Progenitor cell of endocrine pancreas (in vitro differentiated cells): Measurements from ENCODE around the gene LRCH3. TPM values are rescaled to one million over a fixed set of nuclear protein-coding genes. Genes with fewer than 3 reads are reported as not detected.

Experiments
- DNase-seq: peaks from one replicate; pipeline ENCODE4 v3.0.0; 2021; ENCODE audit warnings: low spot score; ENCODE audit not compliant: unreplicated experiment
- H3K27ac Mint-ChIP-seq: 2 replicates; pipeline ENCODE4 v1.8.0; 2021; ENCODE audit warnings: mild to moderate bottlenecking, moderate library complexity, mixed read lengths
- H3K27me3 Mint-ChIP-seq: 2 replicates; pipeline ENCODE4 v1.8.0; 2021; ENCODE audit warnings: mixed read lengths
- H3K36me3 Mint-ChIP-seq: 2 replicates; pipeline ENCODE4 v1.8.0; 2022; ENCODE audit warnings: mixed read lengths; ENCODE audit not compliant: insufficient read depth
- H3K4me1 Mint-ChIP-seq: 2 replicates; pipeline ENCODE4 v1.8.0; 2021; ENCODE audit warnings: low read depth, mixed read lengths
- H3K4me3 Mint-ChIP-seq: 2 replicates; pipeline ENCODE4 v1.8.0; 2021; ENCODE audit warnings: low read depth, mild to moderate bottlenecking, moderate library complexity, mixed read lengths
- H3K9me3 Mint-ChIP-seq: 2 replicates; pipeline ENCODE4 v1.8.0; 2021; ENCODE audit warnings: low read depth, mixed read lengths
- total RNA-seq: library from RNA; stranded (reverse); gene quantifications from 2 replicates; pipeline ENCODE4 v1.2.1, GENCODE V29; 2021
- TF ChIP-seq, protein P1 (sequence below): fragments of 200-600 bp; sonication (generic); IDR thresholded peaks from one replicate; pipeline ENCODE4 v1.5.0; 2021; ENCODE audit warnings: antibody characterized with exemption, mild to moderate bottlenecking; ENCODE audit not compliant: unreplicated experiment

Gene LRCH3
- total RNA-seq, 1 donor from 2014 or later: 73.3 TPM

DNA sequence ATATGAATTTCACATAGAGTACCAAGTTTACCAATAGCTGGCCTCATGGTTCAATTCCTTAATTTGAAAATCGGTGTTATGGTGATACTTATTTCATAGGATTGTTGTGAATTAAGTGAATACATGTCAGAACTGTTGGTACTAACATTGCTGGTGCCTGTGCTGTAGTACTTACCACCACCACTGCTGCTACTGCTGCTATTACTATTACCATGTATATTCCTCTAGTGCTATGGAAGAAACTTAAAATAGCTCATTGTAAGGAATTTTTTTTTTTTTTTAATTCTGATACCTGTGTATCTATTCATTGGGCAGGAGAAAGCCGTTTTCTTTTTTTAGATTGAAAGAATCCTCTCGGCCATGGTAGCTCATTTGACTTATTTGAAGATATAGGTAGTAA lies 37.8 kb upstream of the LRCH3 start:
- TF ChIP-seq, protein P1, sequence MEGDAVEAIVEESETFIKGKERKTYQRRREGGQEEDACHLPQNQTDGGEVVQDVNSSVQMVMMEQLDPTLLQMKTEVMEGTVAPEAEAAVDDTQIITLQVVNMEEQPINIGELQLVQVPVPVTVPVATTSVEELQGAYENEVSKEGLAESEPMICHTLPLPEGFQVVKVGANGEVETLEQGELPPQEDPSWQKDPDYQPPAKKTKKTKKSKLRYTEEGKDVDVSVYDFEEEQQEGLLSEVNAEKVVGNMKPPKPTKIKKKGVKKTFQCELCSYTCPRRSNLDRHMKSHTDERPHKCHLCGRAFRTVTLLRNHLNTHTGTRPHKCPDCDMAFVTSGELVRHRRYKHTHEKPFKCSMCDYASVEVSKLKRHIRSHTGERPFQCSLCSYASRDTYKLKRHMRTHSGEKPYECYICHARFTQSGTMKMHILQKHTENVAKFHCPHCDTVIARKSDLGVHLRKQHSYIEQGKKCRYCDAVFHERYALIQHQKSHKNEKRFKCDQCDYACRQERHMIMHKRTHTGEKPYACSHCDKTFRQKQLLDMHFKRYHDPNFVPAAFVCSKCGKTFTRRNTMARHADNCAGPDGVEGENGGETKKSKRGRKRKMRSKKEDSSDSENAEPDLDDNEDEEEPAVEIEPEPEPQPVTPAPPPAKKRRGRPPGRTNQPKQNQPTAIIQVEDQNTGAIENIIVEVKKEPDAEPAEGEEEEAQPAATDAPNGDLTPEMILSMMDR: peak; percentile 27
- Mint-ChIP-seq H3K4me1 (peaks cover 13% of the 10 kb centered on the region), H3K27ac (no peak overlapping the region), H3K36me3 (peaks cover 4% of the 10 kb centered on the region), H3K27me3 (peaks cover 4% of the 10 kb centered on the region), H3K9me3 (no peaks in the 10 kb centered on the region), H3K4me3 (no peak overlapping the region)
- DNase-seq: no peak

DNA sequence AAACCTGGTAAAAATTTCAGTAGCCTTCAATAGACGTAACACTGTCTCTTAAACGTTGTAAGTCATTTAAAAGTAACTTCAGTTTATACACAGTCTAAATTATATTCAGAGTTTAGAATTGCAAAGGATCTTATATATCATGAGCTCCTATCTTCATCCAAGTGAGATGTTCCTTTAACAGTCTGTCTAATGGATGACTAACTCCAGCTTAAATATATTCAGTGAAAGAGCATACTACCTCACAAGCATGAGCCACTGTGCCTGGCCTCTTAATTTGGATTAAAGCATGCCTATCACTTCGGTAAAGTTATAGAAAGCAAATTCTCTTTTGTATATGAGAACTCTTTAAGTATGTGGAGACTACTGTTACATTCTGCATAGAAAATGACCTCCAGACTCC lies 34.4 kb upstream of the LRCH3 start:
- Mint-ChIP-seq H3K27me3 (no peaks in the 10 kb centered on the region), H3K4me1 (peaks cover 4% of the 10 kb centered on the region), H3K4me3 (no peak overlapping the region), H3K36me3 (peaks cover 4% of the 10 kb centered on the region), H3K27ac (no peak overlapping the region), H3K9me3 (no peaks in the 10 kb centered on the region)
- no peak for DNase-seq
- TF ChIP-seq, protein P1: no peak

DNA sequence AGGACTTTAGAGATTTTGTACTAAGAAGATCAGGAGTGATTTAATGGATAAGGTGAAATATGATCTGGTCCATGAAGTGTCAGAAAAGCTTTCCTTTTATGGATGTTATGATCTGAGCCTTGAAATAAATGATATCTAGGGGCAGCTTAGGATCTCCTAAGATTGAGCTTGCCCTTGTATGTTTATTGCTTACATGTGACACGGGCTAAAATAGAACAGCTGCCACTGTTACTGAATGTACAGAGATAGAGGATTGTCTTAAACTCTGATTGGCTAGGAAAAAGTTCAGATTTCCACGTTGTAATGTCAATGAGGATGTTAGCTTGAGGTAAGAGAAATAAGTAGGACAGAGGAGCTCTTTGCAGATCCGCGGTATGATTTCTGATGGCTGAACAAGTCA lies 32.5 kb upstream of the LRCH3 start:
- Mint-ChIP-seq H3K36me3 (peaks cover 9% of the 10 kb centered on the region), H3K27ac (no peak overlapping the region), H3K4me1 (no peaks in the 10 kb centered on the region), H3K27me3 (no peaks in the 10 kb centered on the region), H3K4me3 (no peak overlapping the region), H3K9me3 (no peaks in the 10 kb centered on the region)
- no peak for DNase-seq
- TF ChIP-seq, protein P1: no peak

DNA sequence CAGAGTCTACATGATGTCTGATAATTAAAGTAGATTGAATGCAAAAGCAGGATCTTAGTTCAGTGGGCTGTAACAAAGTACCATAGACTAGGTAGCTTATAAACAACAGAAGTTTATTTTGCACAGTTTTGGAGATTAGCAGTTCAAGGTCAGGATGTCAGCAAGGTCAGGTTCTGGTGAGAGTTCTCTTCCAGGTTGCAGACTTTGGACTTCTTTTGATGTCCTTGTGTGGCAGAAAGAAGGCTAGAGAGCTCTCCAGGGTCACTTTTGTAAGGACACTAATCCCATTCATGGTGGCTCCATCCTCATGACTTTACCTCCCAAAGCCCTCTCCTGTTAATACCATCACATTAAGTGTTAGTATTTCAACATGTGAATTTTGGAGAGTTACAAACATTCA lies 29.3 kb upstream of the LRCH3 start:
- Mint-ChIP-seq H3K4me1 (no peaks in the 10 kb centered on the region), H3K36me3 (peaks cover 19% of the 10 kb centered on the region), H3K27ac (no peak overlapping the region), H3K4me3 (no peak overlapping the region), H3K9me3 (no peaks in the 10 kb centered on the region), H3K27me3 (no peaks in the 10 kb centered on the region)
- TF ChIP-seq, protein P1: no peak
- DNase-seq: no peak

DNA sequence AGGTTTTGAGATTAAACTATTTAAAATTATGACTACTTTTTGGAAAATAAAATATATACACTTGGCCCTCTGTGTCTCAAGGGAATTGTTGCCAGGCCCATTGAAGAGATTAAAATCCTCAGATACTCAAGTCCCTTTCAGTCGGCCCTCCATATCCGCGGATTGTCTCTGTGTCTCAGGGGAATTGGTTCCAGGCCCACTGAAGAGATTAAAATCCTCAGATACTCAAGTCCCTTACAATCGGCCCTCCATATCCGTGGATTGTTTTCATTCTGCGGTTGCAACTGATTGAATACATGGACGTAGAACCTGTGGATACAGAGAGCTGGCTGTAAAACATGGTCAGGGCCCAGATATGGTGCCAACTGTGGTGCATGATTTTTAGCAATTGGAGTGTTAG lies 15.7 kb upstream of the LRCH3 start:
- Mint-ChIP-seq H3K27ac (no peak overlapping the region), H3K36me3 (peaks cover 40% of the 10 kb centered on the region)

More for the DNA sequence above, 15.7 kb upstream of the LRCH3 start:
- Mint-ChIP-seq H3K4me1 (no peaks in the 10 kb centered on the region), H3K4me3 (no peak overlapping the region), H3K27me3 (no peaks in the 10 kb centered on the region), H3K9me3 (no peaks in the 10 kb centered on the region)
- TF ChIP-seq, protein P1: no peak
- DNase-seq: no peak
